ENCODE results near the gene GNL1.

DNA sequence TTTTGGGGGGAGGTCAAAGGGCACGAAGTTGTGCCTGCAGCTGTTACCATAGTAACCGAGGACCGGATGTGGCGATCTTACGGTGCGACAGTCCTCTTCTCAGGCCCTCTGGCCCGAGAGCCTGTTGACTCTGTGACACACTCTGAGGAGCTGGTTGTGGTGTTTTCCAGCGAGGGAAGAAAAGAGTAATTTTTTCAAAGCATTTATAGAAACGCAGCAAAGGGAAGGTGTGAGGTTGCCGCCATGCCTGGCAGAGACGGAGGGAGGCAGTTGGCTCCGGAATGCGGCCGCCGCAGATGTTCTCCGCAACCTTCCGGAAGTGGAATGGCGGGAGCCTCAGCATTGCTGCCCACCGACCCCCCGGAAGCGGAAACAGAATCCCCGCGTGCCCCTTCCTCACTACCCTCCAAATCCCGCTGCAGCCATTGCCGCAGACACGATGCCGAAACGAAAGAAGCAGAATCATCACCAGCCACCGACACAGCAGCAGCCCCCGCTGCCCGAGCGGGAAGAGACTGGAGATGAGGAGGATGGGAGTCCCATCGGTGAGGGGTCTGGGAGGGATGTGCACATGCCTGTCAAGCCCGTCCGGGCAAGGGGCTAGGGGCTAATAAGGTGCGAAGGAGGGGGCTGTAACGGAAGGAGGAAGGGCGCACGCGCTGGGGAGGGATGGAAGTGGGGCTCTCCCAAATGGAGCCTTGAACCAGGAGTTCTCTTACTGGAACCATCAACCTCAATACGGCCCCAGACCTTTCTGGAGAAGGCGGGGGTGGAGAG, 805 bp upstream of the GNL1 start, which contains the start of gene PRR3:
- TF ChIP-seq NR2C2 (IDR thresholded peaks at IDR 0.05; ENCODE audit: borderline replicate concordance, control insufficient read depth, insufficient read length, low read depth) (peak; percentile 90), BHLHE40 (IDR thresholded peaks at IDR 0.05; ENCODE audit: borderline replicate concordance in 1 of 2, low read depth in 2 of 2, low read length in 1 of 2) (peak in 1 of 2 experiments; percentile 56; a peak in 2 of 4 replicates), KDM1A (IDR thresholded peaks at IDR 0.05; ENCODE audit: borderline replicate concordance) (no peak), POLR2AphosphoS5 (IDR thresholded peaks at IDR 0.05; ENCODE audit: low read length) (peak; percentile 81), SMARCA5 (IDR thresholded peaks at IDR 0.05) (peak; percentile 60; the same call in 1 of the 2 replicates), TARDBP (IDR thresholded peaks at IDR 0.05; ENCODE audit: borderline replicate concordance) (peak; percentile 77; the same call in 1 of the 2 replicates), SRF (IDR thresholded peaks at IDR 0.05; ENCODE audit: low read depth in 2 of 2, low read length in 2 of 2) (peak; percentile 1 to 63; a peak in 1 of 4 replicates)
- TF ChIP-seq, protein P1, sequence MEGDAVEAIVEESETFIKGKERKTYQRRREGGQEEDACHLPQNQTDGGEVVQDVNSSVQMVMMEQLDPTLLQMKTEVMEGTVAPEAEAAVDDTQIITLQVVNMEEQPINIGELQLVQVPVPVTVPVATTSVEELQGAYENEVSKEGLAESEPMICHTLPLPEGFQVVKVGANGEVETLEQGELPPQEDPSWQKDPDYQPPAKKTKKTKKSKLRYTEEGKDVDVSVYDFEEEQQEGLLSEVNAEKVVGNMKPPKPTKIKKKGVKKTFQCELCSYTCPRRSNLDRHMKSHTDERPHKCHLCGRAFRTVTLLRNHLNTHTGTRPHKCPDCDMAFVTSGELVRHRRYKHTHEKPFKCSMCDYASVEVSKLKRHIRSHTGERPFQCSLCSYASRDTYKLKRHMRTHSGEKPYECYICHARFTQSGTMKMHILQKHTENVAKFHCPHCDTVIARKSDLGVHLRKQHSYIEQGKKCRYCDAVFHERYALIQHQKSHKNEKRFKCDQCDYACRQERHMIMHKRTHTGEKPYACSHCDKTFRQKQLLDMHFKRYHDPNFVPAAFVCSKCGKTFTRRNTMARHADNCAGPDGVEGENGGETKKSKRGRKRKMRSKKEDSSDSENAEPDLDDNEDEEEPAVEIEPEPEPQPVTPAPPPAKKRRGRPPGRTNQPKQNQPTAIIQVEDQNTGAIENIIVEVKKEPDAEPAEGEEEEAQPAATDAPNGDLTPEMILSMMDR (IDR thresholded peaks at IDR 0.05 in 2 of 3, conservative IDR thresholded peaks at IDR 0.05 in 1 of 3; ENCODE audit: control insufficient read depth in 2 of 3, extremely low read depth in 1 of 3, insufficient read depth in 1 of 3, low read depth in 3 of 3, low read length in 3 of 3) = no peak

Measured in GM12878 (cell line).